GM18868 (cell line): ENCODE data around the gene KCTD15.

ENCODE experiments used
- ATAC-seq: cut with Tn5 transposase; IDR thresholded peaks from one replicate; pipeline ENCODE4 v1.9.1; 2021; ENCODE audit warnings: mild to moderate bottlenecking, moderate library complexity; ENCODE audit not compliant: unreplicated experiment

Gene KCTD15, protein sequence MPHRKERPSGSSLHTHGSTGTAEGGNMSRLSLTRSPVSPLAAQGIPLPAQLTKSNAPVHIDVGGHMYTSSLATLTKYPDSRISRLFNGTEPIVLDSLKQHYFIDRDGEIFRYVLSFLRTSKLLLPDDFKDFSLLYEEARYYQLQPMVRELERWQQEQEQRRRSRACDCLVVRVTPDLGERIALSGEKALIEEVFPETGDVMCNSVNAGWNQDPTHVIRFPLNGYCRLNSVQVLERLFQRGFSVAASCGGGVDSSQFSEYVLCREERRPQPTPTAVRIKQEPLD

DNA sequence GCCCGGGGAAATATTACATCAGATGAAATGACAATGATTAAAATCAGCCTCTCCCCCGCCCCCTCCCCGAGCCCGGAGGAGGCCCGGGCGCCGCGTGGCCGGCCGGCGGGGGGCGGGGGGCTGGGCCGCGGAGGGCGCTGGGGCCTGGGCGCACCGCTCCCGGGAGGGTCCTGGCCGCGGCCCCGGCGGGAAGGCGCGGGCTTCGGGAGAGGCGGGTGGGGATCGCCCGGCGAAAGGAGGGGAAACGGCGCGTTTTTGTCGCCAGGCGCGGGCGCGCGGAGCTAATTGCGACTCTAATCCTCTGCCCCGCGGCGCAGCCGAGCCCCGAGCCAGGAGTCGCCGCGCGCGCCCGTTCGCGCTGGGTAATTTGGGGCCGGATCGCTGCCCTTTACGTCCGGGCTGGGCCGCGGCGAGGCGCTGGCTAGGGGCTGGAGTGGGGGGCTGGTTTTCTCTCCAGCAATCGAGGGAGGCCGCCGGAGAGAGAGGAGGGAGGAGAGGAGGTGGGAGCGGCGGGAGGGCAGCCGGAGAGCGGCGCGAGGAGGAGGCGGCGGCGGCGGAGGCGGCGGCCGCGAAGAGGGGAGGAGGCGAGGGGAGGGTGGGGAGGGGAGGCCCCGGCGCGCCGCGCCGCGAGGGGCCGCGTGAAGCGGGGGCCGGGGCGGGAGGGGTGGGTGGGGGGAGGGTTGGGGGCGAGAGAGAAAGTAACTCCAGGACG, at the start of gene KCTD15:
KCTD15 (plus strand) TSS at position 707 of the 712 bp plus-strand sequence. CDS start 3,585 bp downstream, outside the sequence.
- no peak for ATAC-seq

DNA sequence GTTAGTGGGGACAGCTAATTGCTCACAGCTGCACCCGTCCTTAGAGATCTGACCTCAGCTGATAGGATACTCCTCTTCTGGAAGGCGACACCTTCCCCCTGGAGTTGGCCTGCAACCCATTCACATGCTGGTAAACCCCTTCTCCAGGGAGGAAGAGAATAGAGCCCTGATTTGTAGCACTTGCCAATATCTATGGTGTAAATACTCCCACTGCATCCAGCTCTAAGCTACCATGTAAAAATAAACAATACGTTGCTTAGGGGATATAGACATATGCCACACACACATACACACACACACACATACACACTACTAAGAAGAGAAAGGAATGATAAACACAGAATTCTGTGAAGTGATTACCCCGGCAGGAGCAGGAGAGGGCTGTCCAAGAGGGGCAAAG, 49.4 kb upstream of the KCTD15 start:
- no peak for ATAC-seq

DNA sequence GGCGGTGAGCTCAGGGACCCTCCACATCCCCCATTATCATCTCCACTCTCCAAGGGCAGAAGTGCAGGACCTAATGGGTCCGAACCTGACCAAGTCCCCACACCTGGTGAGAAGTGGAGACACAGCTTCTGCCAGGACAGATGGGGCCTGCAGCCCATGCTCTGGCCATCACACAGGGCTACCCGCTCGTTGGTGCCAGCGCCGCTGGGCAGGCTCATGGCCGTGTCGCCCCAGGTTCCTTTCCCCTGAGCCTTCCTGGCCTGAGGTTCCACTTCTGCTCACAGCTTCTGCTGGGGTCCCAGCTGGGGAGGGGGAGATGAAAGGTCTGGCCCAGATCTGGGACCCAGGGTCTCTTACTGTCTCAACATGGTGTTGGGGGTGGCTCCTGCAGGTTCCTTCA, 48.4 kb upstream of the KCTD15 start:
- no peak for ATAC-seq

DNA sequence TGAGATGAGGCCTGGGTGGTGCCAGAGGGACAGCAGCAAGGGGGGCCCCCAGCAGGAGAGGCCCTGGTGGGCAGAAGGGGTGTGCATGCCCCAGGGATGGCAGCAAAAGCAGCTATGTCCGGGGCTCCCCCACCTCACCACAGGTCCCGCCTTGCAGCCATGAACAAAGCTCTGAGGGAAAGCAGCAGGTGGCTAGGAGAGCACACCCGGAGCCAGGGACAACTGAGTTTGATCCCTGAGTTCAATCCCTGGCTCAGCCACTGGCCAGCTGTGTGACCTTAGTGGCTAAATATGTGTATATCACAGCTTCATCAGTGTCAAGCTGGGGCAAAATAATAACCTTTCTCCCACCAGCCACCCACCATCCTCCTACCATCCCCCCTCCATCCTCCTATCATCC, 47.7 kb upstream of the KCTD15 start:
- no peak for ATAC-seq

DNA sequence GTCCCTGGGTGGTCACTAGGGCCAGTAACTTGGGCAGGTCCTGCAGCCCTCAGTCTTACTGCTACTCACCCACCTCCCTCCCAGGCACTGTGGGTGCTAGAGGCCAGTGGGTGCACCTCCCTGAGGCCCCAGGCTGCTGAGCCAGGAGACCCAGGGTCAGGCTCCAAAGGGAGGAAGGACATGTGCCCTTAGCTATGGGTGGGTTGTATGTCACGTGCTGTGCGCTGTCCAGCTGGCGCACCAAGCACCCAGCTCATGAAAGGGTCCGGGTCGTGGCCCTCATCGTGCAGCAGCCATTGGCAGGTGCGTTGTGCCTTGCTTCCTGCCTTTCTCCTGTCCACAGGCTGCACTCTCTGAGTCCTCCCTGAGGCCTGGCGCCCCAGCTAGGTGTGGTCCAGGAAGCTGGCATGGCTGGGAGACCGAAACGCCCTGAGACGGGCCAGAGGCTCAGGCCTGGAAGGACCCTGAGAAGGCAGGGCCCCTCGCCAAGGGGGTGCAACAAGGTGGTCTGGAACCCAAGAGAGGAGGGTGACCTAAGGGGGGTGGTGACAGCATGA, 47.0 kb upstream of the KCTD15 start:
- no peak for ATAC-seq

DNA sequence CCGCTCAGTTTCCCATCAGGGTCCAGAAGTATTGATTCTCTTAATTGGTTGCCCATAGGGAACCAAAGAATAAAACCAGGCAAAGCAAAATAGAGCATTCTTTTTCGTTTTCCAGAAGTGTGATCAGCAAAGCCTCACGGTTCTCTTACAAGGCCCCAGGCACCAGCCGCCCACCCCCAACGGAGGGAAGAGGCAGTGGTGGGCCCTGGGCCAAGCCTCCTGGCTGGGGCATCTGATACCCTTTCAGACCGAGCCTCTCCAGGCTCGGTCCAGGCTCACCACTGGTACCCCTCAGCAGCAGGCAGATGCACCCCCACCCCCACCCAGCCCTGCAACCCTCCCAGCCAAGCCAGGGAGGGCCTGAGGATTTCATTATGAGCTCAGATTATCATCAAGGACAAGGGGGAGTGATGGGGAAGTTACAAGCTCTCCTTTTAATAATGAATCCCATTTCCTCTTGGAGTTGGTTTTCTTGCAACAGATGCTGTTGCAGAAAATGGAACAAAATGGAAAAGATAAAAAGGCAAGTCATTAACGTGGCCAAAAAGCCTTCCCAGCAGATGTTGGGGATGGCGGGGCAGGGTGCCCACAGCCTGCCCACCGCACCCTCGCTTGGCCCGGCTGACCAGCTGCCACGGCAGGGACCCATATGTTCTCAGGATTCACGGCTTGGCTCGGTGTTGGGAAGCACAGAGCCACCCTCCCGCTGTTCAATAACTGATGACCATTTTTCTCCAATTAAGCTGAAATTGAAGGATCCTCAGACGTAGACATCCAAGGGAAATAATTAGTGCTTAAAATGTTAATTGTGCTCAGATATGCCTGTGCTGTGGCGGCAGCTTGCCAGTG, 45.9 kb upstream of the KCTD15 start:
- ATAC-seq = no peak

DNA sequence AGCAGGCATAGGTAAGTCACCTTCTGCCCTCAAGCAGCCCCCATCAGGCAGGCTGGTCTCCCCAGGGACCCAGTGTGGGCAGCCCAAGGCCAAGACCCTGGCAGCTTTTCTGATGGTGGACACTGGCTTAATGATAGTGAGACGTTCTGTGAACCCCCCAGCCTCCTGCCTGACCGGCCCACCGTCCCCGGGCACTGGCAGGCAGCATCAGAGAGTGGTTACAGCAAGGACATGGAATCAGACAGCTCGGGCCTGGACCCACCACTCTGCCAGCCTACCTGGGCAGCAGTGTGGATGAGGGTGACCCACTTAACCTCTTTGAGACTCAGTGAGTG, 45.3 kb upstream of the KCTD15 start:
- no peak for ATAC-seq

DNA sequence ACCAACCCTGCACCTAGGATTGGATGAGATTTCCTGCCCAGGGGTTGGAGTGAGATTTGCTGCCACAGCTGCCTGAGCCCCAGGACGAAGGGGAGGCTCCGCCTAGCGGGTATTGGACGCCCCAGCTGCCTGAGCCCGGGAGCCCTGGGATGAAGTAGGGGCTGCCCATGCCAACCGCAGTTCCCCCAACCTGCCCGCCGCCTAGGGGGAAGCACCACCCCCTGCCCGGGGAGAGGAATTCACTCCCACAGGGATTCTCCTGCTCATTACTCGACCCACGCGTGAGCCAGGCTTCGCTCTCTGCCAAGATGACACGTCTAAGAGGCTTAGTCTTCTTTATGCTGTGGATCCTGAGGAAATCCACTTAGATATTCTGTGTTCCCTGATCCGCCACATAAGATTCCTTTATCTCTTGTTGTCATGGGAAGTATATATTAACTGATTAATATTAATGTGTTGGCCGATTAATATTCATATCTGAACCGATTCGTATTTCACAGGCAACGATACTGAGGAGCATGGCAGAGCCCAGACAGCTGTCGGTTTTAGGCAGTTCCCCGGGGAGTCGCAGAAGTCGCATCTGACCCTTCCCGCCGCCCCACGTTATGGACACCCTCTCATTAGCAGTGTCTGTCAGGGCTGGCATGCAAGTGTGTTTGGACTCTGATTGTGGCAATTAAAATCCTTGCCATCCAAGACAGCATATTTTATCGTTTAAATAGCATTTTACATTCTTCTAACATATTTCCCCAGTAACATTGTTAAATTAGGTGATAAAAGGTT, 44.5 kb upstream of the KCTD15 start:
- ATAC-seq = no peak

DNA sequence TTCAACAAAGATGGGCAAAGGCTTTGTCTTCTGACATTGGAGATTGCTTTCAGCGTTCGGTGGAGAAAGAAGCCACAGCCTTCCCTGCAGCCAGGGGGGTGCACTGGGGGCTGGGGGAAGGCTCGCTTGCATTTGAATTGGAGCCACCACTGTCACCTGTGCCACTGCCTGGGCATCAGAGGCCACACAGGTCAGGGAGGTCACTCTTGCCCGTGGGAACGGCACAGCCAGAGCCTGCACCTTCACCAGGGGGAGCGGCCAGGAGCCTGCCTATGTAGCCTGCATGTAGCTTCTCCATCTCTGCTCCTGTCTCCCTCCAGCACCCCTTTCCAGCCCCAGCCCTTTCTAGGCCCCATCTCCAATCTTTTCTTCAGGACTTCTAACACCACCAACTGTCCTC, 43.7 kb upstream of the KCTD15 start:
- ATAC-seq = no peak

DNA sequence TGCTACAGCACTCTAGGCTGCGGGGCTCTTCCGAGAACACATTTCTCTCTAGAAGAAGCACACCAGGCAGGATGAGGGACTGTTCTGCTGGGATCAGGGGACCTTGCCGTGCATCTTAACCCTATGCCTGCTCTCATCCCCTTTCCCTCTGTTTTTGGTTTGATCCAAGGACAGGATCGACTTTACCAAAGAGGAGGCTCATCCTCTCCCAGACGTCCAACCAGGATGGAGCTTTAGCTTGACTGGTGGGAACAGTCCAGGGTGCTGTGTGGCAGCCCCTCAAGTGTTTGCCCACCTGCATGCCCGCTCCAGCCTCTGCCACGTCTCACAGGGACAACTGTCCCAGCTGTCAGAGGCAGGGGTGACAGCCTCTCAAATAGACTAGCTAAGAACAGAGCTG, 42.3 kb upstream of the KCTD15 start:
- no peak for ATAC-seq

DNA sequence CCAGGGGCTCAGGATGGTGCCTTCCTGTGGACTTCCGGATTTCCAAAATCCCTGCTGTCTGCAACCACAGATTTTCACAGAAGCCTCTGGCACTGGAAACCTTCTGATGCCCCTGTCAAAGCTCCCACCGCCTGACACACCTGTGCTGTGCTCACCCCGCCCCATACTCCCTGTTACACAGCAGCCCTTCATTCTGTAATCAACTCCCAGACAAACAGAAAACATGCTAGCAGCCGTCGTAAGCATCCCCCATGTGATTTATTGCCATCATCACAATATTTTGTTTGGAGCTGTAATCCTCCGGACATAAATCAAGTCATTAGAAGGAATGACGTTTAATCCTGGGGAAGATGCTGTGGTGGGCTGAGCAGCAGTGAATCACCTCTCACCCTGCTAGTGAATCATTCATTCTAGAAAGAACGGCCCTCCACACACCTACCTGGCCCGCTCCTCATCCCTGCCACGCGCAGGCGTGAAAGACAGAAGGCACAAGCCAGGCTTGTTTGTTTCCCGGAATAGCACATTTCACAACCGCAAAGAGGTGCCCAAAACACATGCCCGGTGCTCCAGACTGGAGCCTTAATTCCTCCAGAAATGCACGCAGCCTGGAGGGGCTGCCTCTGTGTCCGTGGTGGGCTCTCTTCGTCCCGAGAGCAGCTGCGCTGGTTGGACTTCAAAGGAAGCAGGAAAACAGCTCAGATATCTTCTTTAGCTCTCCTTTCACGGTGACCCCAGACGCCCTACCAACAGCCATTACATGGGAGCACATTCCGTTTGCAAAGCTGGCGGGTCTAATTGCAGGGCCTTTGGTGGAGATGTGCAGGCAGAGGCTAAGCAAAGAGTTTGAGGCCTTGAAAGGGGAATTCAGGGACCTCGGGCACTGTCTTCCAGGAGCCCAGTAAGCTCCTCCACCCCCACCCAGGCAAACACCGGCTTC, 41.3 kb upstream of the KCTD15 start:
- ATAC-seq = no peak

DNA sequence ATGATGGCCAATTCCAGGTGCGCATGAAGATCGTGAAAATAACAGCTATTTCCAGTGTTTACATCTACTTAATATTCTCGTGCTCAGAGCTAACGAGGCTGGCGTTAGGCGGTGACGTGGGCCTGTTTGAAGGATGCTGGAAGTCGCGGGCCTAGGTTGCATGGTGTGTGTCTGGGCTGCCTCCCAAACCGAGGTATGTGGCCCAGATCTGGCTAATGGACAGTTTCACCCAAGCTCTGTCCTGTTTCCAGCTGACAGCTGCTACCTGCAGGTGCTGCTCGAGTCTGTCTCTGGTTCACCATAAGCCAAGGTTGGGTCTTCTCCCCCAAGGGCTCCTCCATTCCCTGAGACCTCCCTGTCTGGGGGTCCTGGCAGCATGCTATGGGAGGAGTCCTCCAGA, 40.5 kb upstream of the KCTD15 start:
- no peak for ATAC-seq

DNA sequence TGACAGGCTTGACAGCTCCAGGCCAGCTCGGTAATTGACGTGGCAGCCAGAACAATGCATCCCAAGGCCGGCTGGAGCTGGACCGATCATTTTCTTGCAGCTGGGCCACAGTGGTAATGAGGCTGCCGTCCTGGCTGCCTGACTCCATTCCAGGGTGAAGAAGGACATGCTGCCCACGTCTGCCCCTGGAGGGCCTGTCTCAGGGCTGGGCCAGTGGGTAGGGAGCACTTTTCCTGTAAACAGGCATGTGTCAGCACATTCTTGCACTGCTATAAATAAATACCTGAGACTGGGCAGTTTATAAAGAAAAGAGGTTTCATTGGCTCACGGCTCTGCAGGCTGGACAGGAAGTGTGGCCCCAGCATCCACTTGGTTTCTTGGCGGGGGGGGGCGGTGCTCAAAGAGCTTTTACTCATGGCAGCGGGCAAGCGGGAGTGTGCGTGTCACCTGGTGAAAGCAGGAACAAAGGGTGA, 38.1 kb upstream of the KCTD15 start:
- ATAC-seq = no peak

DNA sequence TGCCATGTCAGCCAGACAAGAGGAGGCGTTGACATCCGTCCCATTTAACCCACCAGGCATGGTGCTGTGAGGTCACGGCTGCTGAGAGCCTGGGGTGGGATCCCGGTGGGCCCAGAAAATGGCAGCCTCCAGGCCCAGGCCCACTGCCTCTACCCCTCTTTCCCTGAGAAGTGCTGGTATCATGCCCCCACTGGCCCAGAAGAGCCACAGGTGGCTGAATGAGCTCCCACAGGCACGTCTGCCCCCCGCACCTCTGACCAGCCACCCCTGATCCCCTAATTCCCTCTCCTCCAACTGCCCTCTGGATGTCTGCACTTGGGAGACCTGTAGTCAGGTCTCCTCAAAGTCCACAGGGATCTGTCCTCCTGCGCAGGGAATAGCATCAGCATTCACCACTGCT, 37.3 kb upstream of the KCTD15 start:
- ATAC-seq = no peak

DNA sequence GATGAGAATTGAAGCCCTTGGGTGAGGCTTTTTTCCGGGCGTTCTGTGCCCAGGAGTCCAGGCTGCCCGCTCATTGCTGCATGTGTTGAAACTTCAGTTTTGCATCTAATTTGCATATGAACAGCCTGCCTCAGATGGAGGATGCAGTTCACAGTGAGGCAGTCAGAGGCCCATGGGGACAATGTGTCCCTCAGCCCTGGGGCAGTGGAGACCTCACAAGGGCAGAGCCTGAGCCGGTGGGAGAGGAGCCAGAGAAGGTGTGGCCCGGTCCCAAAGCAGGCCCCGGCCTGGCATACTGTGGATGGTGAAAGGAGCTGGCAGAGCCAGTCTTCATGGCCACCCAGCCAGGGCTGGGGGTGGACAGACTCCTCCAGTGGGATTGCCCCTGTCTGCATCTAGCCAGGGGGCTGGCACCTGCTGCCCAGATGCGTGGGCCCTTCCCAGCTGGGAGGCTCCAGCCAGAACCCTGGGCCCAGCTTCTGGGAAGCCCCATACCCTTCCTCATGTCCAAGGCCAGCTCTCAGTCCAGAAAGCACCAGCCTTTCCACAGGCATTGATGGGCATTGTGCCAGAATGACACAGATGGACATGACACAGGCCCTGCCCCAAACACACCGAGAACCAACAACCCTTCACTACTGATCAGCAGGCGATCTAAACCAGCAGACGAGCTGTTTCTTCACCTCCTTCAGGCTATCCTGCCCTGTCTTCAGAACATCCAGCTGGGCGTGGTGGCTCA, 32.9 kb upstream of the KCTD15 start:
- ATAC-seq = no peak

DNA sequence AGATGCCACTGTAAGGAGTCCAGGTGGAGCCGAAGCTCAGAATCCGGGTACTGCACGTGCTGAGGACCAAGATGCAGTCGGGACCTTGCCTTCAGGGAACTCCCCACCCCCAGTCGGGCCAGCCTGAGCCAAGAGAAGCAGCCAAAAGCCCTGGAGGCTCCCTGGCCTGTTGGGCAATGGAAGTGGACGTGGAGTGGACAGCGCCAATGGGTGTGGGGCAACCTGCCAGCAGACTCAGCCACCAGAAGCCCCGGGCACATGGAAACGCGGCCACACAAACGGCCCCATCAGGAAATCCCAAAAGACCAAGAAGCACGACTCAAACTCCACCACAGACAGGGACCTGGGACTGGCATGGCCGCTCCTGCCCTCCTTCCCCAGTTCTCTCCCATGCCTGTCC, 30.0 kb upstream of the KCTD15 start:
- no peak for ATAC-seq

DNA sequence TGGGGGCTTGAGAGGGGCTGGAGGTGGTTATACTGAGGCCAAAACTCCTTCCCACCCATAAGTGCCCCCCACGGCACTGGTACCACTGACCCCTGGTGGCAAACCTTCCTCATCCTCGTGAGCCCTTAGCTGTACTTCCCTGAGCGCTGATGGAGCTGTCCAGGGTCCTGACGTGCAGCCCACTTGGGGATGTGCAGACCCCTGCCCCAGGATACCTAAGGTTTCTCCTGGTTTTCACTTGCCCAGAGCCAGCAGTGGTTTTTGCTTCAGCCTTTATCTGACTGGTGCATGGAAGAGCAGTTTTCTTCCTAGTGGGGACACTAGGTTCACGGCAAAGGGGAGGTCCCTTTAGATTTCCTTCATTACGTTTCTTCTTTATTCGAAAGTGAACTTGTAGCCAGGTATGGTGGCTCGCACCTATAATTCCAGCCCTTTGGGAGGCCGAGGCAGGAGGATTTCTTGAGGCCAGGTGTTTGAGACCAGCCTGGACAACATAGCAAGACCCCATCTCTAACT, 28.7 kb upstream of the KCTD15 start:
- no peak for ATAC-seq

DNA sequence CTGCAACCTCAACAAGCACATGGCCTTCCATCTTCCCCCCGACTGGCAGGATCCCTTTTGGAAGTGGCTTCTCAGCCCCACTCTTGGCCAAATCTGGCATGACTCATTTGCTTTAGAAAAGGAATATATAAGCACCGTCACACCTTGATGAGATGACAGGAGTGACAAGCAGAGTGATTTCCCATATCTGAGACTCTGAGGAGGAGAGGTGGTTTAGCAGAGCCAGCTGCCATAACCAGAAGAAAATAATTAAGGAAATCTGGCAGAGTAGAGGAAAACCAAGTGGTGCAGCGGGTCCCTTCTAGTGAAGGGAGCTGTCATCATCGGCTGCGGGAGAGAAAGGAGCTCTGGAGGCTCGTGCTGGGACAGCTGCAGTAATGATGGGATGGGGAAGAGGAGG, 27.5 kb upstream of the KCTD15 start:
- no peak for ATAC-seq

DNA sequence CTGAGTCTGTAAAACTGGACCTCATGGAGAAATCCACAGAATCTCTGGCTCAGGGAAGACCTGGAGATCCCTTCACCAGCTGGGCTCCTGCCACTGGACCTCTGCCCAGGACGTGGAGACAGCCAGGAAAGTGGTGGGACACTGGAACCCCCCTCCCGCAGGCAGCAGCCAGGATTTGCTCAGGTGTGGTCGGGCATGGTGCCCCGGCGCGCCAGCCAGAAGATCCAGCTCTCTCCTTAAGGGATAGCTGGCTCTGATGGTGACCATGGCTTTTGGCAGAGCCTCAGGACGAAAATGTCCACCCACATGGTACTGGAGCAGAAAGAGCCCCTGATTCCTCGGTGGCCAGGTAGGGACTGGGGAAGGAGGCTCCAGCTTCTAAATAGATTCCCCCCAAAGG, 26.6 kb upstream of the KCTD15 start:
- no peak for ATAC-seq
